ENCODE measurements around the gene NAALADL2.

NAALADL2 gene

DNA sequence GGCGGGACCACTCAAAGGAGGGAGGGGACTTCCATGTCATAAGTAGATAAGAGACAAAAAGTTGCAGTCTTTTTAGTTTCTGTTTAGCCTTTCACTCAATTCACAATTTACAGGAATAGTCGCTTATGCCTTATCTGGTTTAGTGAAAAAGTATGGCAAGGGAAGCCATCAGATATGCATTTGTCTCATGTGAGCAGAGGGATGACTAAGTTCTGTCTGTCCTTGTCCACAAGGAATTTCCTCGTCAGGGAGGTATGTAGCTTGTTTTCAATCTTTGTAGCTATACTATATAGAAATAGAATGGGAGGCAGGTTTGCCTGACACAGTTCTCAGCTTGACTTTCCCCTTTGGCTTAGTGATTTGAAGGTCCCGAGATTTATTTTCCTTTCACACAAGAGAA lies 882.8 kb downstream of the NAALADL2 start:
- Histone ChIP-seq H3K4me1 (ENCODE audit: insufficient read depth, low read length, severe bottlenecking) (no peaks in the 10 kb centered on the region), H3F3A (ENCODE audit: insufficient read depth, low read length) (no peaks in the 10 kb centered on the region), H3K9me2 (ENCODE audit: low read depth, low read length) (no peaks in the 10 kb centered on the region), H3K27me3 (ENCODE audit: insufficient read depth, low read length) (no peaks in the 10 kb centered on the region), H2AFZ (ENCODE audit: low read length) (no peak overlapping the region), H3K4me2 (ENCODE audit: low read length) (no peak overlapping the region), H3K79me2 (ENCODE audit: insufficient read depth, low read length) (no peaks in the 10 kb centered on the region), H3K27ac (ENCODE audit: low read depth, low read length, poor library complexity, severe bottlenecking) (no peak overlapping the region), H3K4me3 (ENCODE audit: low read depth, low read length, poor library complexity, severe bottlenecking) (no peak overlapping the region), H3K9ac (ENCODE audit: low read length) (no peak overlapping the region), H3K9me3 (ENCODE audit: low read length) (no peaks in the 10 kb centered on the region), H3K36me3 (ENCODE audit: insufficient read depth, low read length) (no peaks in the 10 kb centered on the region), H4K20me1 (ENCODE audit: insufficient read depth, low read length) (no peaks in the 10 kb centered on the region)
- no peak for TF ChIP-seq EZH2 (IDR thresholded peaks at IDR 0.05; ENCODE audit: borderline replicate concordance, low read length)
- TF ChIP-seq, protein P1, sequence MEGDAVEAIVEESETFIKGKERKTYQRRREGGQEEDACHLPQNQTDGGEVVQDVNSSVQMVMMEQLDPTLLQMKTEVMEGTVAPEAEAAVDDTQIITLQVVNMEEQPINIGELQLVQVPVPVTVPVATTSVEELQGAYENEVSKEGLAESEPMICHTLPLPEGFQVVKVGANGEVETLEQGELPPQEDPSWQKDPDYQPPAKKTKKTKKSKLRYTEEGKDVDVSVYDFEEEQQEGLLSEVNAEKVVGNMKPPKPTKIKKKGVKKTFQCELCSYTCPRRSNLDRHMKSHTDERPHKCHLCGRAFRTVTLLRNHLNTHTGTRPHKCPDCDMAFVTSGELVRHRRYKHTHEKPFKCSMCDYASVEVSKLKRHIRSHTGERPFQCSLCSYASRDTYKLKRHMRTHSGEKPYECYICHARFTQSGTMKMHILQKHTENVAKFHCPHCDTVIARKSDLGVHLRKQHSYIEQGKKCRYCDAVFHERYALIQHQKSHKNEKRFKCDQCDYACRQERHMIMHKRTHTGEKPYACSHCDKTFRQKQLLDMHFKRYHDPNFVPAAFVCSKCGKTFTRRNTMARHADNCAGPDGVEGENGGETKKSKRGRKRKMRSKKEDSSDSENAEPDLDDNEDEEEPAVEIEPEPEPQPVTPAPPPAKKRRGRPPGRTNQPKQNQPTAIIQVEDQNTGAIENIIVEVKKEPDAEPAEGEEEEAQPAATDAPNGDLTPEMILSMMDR (IDR thresholded peaks at IDR 0.05; ENCODE audit: low read length): no peak

DNA sequence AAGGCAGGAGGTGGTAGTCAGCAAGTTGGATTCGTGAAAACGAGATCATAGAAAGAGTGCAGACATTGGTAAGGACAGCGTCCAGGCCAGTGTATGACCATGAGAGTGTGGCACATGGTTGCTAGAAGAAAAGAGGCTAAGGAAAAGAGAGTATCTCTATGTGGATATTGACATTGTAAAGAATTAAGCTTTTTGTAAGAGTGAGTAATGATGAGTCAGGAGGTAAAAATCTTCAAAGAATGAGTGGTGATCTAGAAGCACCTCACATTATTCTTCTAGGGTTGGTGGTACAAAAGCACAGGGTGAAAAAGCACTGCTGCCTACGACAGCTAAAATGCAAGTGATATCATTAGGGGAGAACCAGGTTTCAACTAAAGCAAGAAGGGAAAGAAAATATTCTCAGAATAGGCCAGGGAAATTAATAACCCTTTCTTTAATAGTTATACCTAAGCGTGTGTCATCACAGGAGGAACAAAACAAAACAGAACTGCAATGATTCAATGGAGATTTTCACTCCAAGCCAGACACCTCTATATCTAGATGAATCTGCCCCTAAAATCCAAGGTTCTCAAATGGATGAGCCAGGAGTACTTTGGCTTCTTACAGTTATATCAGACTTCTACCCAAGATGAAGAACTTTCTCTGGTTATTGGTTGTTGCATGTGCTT lies 884.7 kb downstream of the NAALADL2 start:
- no peak overlapping the region for H3K27ac ChIP-seq (ENCODE audit: low read depth, low read length, poor library complexity, severe bottlenecking)
- no peaks in the 10 kb centered on the region for H3K9me3 ChIP-seq (ENCODE audit: low read length)
- no peak overlapping the region for H2AFZ ChIP-seq (ENCODE audit: low read length)
- no peak overlapping the region for H3K9ac ChIP-seq (ENCODE audit: low read length)
- no peak overlapping the region for H3K4me2 ChIP-seq (ENCODE audit: low read length)
- H4K20me1 ChIP-seq (ENCODE audit: insufficient read depth, low read length): no peaks in the 10 kb centered on the region
- H3K9me2 ChIP-seq (ENCODE audit: low read depth, low read length): no peaks in the 10 kb centered on the region
- H3K79me2 ChIP-seq (ENCODE audit: insufficient read depth, low read length): no peaks in the 10 kb centered on the region
- TF ChIP-seq, protein P1 (IDR thresholded peaks at IDR 0.05; ENCODE audit: low read length): no peak
- no peak for TF ChIP-seq EZH2 (IDR thresholded peaks at IDR 0.05; ENCODE audit: borderline replicate concordance, low read length)
- no peaks in the 10 kb centered on the region for H3K36me3 ChIP-seq (ENCODE audit: insufficient read depth, low read length)
- no peaks in the 10 kb centered on the region for H3K4me1 ChIP-seq (ENCODE audit: insufficient read depth, low read length, severe bottlenecking)
- H3K27me3 ChIP-seq (ENCODE audit: insufficient read depth, low read length): no peaks in the 10 kb centered on the region
- no peaks in the 10 kb centered on the region for H3F3A ChIP-seq (ENCODE audit: insufficient read depth, low read length)
- no peak overlapping the region for H3K4me3 ChIP-seq (ENCODE audit: low read depth, low read length, poor library complexity, severe bottlenecking)

DNA sequence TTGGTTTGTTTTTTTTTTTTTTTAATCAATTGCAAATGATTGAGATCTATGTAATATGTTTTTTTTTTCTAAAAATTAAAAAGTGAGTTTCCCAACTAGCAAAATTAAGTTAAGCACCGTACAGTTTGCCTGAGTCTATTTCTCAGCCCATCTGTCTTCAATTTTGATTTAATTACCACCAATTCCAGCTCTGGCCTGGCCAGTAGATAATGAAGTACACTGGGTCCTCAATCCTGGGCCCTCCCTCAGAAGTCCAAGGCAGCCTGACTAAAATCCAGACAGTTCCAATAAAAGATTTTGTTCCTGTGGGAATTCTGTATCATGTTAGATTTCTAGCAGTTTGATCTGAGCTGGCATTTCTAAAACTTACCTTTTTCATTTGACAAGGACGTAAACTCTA lies 887.2 kb downstream of the NAALADL2 start:
- Histone ChIP-seq H3K4me1 (ENCODE audit: insufficient read depth, low read length, severe bottlenecking) (no peaks in the 10 kb centered on the region), H3K79me2 (ENCODE audit: insufficient read depth, low read length) (no peaks in the 10 kb centered on the region), H3K4me2 (ENCODE audit: low read length) (no peak overlapping the region), H4K20me1 (ENCODE audit: insufficient read depth, low read length) (no peaks in the 10 kb centered on the region), H3K9ac (ENCODE audit: low read length) (no peak overlapping the region), H2AFZ (ENCODE audit: low read length) (no peak overlapping the region), H3K9me2 (ENCODE audit: low read depth, low read length) (no peaks in the 10 kb centered on the region), H3K27ac (ENCODE audit: low read depth, low read length, poor library complexity, severe bottlenecking) (no peak overlapping the region), H3K36me3 (ENCODE audit: insufficient read depth, low read length) (no peaks in the 10 kb centered on the region), H3K27me3 (ENCODE audit: insufficient read depth, low read length) (no peaks in the 10 kb centered on the region), H3K9me3 (ENCODE audit: low read length) (no peaks in the 10 kb centered on the region), H3K4me3 (ENCODE audit: low read depth, low read length, poor library complexity, severe bottlenecking) (no peak overlapping the region), H3F3A (ENCODE audit: insufficient read depth, low read length) (no peaks in the 10 kb centered on the region)
- TF ChIP-seq EZH2 (IDR thresholded peaks at IDR 0.05; ENCODE audit: borderline replicate concordance, low read length): no peak
- TF ChIP-seq, protein P1 (IDR thresholded peaks at IDR 0.05; ENCODE audit: low read length): no peak

Data from OCI-LY1 (cell line).